Loucy (cell line): Measurements from ENCODE around the gene CAMTA1.

ENCODE experiments used
- CTCF ChIP-seq: fragments of 200-600 bp; sonication (generic); conservative IDR thresholded peaks from 2 replicates; pipeline ENCODE4 v1.5.1; 2014; ENCODE audit warnings: mild to moderate bottlenecking, antibody characterized with exemption, low read length
- EZH2phosphoT487 ChIP-seq: fragments of 200-600 bp; IDR thresholded peaks from 2 replicates; pipeline ENCODE4 v1.6.1; 2018; ENCODE audit warnings: antibody characterized with exemption, mild to moderate bottlenecking, moderate library complexity, borderline replicate concordance

GRCh38 chr1:7646164-7646563 lies 860.9 kb downstream of the CAMTA1 start:
- TF ChIP-seq CTCF (no peak), EZH2phosphoT487 (no peak)
